ENCODE data around the gene SPSB2. TPM values are rescaled to one million over a fixed set of nuclear protein-coding genes. Genes with fewer than 3 reads are reported as not detected.

The SPSB2 gene
- polyA plus RNA-seq, 1 of the 3 experiments (the other 2 are of a cell fraction): 16.9 TPM

DNA sequence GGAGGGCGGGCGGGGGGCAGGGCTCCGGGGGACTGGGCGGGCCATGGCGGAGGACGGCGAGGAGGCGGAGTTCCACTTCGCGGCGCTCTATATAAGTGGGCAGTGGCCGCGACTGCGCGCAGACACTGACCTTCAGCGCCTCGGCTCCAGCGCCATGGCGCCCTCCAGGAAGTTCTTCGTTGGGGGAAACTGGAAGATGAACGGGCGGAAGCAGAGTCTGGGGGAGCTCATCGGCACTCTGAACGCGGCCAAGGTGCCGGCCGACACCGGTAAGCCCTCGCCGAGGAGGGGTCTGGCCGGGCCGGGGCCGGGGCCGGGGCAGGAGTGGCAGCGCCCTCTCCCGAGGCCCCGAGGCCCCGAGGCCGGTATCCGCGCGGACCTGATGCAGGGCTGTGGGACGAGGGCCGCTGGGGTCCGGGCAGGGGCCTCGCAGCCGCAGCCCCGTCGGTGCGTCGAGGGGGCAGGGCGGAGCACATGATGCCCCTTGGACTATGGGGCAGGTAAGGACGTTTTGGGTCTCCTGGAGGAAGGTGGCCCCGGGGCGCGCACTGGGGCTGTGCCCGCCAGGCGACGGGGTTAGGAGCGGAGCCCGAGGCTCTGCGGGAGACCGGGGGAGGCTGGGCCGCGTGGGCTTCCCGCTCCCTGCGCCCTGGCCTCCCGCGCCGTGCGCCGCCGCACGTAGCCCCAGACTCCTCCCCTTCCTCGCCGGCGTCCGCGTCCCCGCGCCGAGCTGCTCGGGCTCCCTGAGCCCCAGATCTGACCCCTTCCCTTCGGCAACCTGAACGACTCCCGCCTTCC is 5.5 kb downstream of the SPSB2 start, which contains the start of gene TPI1:
TSS of gene TPI1 (plus strand) at position 119 of the 798 bp plus-strand sequence. CDS start at position 155, 36 bp downstream.
- peak; percentile 98 for DNase-seq
- Histone ChIP-seq H3K9me3 (no peaks in the 10 kb centered on the region), H3K27ac (ENCODE audit: low read depth in 2 of 2, low read length in 1 of 2) (peak within 1 kb of the TSS; percentile 84 to 95), H3K79me2 (ENCODE audit: insufficient read depth) (peaks cover 51% of the 10 kb centered on the region), H3K27me3 (ENCODE audit: insufficient read depth) (no peaks in the 10 kb centered on the region), H2AFZ (ENCODE audit: low read depth) (peak within 1 kb of the TSS; percentile 57), H3F3A (replicated peaks; ENCODE audit: insufficient read depth) (peaks cover 31% of the 10 kb centered on the region), H3K4me1 (ENCODE audit: control insufficient read depth in 1 of 2, insufficient read depth in 2 of 2, low read depth in 1 of 2, low read length in 1 of 2) (peaks cover 33 to 42% of the 10 kb centered on the region in 2 experiments), H3K9me2 (no peaks in the 10 kb centered on the region), H3K4me3 (ENCODE audit: low read depth in 2 of 2, low read length in 1 of 2) (peak within 1 kb of the TSS; percentile 91 to 99), H3K4me2 (peak within 1 kb of the TSS; percentile 99), H4K20me1 (ENCODE audit: insufficient read depth) (peaks cover 44% of the 10 kb centered on the region), H3K36me3 (replicated peaks in 1 of 2; ENCODE audit: control insufficient read depth in 1 of 2, insufficient read depth in 2 of 2, low read length in 1 of 2) (peaks cover 17 to 46% of the 10 kb centered on the region in 2 experiments), H3K9ac (peak within 1 kb of the TSS; percentile 100)
- TF ChIP-seq TAF1 (IDR thresholded peaks at IDR 0.05; ENCODE audit: borderline replicate concordance, low read depth, low read length): peak; percentile 98
- TF ChIP-seq SIN3A (IDR thresholded peaks at IDR 0.05; ENCODE audit: borderline replicate concordance, low read depth, low read length): peak; percentile 49; the same call in 1 of the 2 replicates
- TF ChIP-seq GATA2 (CRISPR knock-in tag; IDR thresholded peaks at IDR 0.05): no peak
- peak; percentile 99 for TF ChIP-seq POLR2AphosphoS5 (IDR thresholded peaks at IDR 0.05; ENCODE audit: low read depth, low read length)
- TF ChIP-seq YY1 (IDR thresholded peaks at IDR 0.05; ENCODE audit: low read depth): peak; percentile 79
- TF ChIP-seq NRF1 (IDR thresholded peaks at IDR 0.05; ENCODE audit: low read depth, low read length): peak; percentile 46
- 0 out of 2 replicates have a peak, but pooled peaks have one; percentile 4 for TF ChIP-seq ELF1 (IDR thresholded peaks at IDR 0.05)
- TF ChIP-seq, protein P1, sequence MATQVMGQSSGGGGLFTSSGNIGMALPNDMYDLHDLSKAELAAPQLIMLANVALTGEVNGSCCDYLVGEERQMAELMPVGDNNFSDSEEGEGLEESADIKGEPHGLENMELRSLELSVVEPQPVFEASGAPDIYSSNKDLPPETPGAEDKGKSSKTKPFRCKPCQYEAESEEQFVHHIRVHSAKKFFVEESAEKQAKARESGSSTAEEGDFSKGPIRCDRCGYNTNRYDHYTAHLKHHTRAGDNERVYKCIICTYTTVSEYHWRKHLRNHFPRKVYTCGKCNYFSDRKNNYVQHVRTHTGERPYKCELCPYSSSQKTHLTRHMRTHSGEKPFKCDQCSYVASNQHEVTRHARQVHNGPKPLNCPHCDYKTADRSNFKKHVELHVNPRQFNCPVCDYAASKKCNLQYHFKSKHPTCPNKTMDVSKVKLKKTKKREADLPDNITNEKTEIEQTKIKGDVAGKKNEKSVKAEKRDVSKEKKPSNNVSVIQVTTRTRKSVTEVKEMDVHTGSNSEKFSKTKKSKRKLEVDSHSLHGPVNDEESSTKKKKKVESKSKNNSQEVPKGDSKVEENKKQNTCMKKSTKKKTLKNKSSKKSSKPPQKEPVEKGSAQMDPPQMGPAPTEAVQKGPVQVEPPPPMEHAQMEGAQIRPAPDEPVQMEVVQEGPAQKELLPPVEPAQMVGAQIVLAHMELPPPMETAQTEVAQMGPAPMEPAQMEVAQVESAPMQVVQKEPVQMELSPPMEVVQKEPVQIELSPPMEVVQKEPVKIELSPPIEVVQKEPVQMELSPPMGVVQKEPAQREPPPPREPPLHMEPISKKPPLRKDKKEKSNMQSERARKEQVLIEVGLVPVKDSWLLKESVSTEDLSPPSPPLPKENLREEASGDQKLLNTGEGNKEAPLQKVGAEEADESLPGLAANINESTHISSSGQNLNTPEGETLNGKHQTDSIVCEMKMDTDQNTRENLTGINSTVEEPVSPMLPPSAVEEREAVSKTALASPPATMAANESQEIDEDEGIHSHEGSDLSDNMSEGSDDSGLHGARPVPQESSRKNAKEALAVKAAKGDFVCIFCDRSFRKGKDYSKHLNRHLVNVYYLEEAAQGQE (IDR thresholded peaks at IDR 0.05; ENCODE audit: low read depth, low read length): peak; percentile 70
- TF ChIP-seq EP300 (IDR thresholded peaks at IDR 0.05; ENCODE audit: borderline replicate concordance in 1 of 2, low read depth in 1 of 2, low read length in 1 of 2): no peak; a peak in 1 of 4 replicates
- no peak for TF ChIP-seq TEAD4 (IDR thresholded peaks at IDR 0.05; ENCODE audit: borderline replicate concordance, insufficient read depth)
- ChIA-PET CTCF (interaction anchor here (0.7 to 10.9 kb wide), 14 partner anchors 11 to 304 kb away, joined by 3 to 164 read pairs (median 12); partner anchors contain the start of genes CDCA3, MLF2, P3H3 and PTMS), POLR2A (interaction anchor here (0.7 to 5.9 kb wide), 14 partner anchors 8 to 178 kb away, joined by 3 to 57 read pairs (median 4); partner anchors contain the start of genes C12orf57, CDCA3, ENO2 and GPR162)
- 0% methylated on average over 15 of the region's 86 CpGs for WGBS (ENCODE audit: low lambda C conversion rate)

Data from SK-N-SH (cell line).